SK-N-SH (cell line): ENCODE data around the gene SOWAHA.

Experiments
- CTCF ChIP-seq: fragments of 200-600 bp; sonication (generic); IDR thresholded peaks from 2 replicates; pipeline ENCODE4 v1.6.1; 2017; ENCODE audit warnings: antibody characterized with exemption, mild to moderate bottlenecking, moderate library complexity
- EP300 ChIP-seq, 2 experiments: IDR thresholded peaks; 2 replicates each; pipeline versions ENCODE4 v1.4.0 to v1.6.1; 2012; ENCODE audit warnings: borderline replicate concordance in 1 of 2, low read depth in 1 of 2, low read length in 1 of 2
- YY1 ChIP-seq: IDR thresholded peaks from 2 replicates; pipeline ENCODE4 v1.4.0; 2012; ENCODE audit warnings: low read depth, mild to moderate bottlenecking

DNA sequence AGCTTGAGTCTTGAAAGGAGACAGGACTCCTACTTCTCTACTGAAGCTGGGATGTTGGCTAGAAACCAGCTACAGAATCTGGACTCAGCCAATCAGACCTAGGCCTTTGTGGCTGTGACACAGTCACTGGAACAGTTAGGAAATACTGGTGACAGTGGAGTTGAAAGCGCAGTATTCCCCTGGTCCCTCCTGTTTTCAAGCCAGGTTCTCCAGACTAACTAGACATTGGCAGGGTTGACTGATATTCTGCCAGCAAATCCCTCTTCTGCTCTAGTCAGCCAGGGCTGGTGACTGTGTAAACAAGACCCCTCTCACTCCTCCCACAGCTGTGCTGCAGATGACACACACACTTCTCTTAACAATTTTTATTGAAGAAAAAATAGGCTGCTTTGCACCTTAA, 8.7 kb downstream of the SOWAHA start:
- TF ChIP-seq EP300 (IDR thresholded peaks at IDR 0.05; ENCODE audit: borderline replicate concordance in 1 of 2, low read depth in 1 of 2, low read length in 1 of 2) = no peak
- TF ChIP-seq YY1 = no peak
- no peak for TF ChIP-seq CTCF
